ENCODE measurements around the gene SREK1IP1. TPM values are rescaled to one million over a fixed set of nuclear protein-coding genes. Genes with fewer than 3 reads are reported as not detected.
"Not testable (repeated sequence)": the region's sequence is repeated elsewhere in the genome, so short reads cannot be mapped to it uniquely, and the experiment has no call there.

Gene SREK1IP1
- total and polyA plus RNA-seq, 2 experiments from 2014 or later = 7.3 to 30.5 TPM

GRCh38 chr5:64707191-64707590 is 61.3 kb downstream of the SREK1IP1 start:
- Histone ChIP-seq H3K27ac (no peak overlapping the region), H4K20me1 (ENCODE audit: insufficient read depth) (no peaks in the 10 kb centered on the region), H3K79me2 (ENCODE audit: insufficient read depth) (no peaks in the 10 kb centered on the region), H2AFZ (no peak overlapping the region), H3K4me3 (no peak overlapping the region), H3K4me2 (ENCODE audit: unreplicated experiment) (no peak overlapping the region), H3K27me3 (replicated peaks; ENCODE audit: insufficient read depth) (0 out of 2 replicates have a peak, but pooled peaks cover 25% of the 10 kb centered on the region), H3F3A (ENCODE audit: insufficient read depth) (no peaks in the 10 kb centered on the region), H3K36me3 (ENCODE audit: low read depth) (no peaks in the 10 kb centered on the region), H3K4me1 (ENCODE audit: insufficient read depth) (no peaks in the 10 kb centered on the region), H3K9ac (no peak overlapping the region), H3K9me2 (ENCODE audit: insufficient read depth) (no peaks in the 10 kb centered on the region), H3K9me3 (ENCODE audit: low read depth) (no peaks in the 10 kb centered on the region)
- in situ Hi-C loops (cut with MboI) = no loop called here
- DNase-seq = no peak
- 84 to 88% methylated on average over 2 of the region's 2 CpGs for WGBS, 2 experiments (ENCODE audit: low coverage in 1 of 2, low lambda C conversion rate in 2 of 2, missing lambda C conversion rate in 2 of 2)
- TF ChIP-seq EZH2phosphoT487 (IDR thresholded peaks at IDR 0.05; ENCODE audit: insufficient read depth, low read depth) = no peak
- no peak for TF ChIP-seq EZH2 (IDR thresholded peaks at IDR 0.05; ENCODE audit: insufficient read depth, poor library complexity, severe bottlenecking)

GRCh38 chr5:64706074-64706473 is 62.4 kb downstream of the SREK1IP1 start:
- H3K27me3 ChIP-seq (replicated peaks; ENCODE audit: insufficient read depth) = peaks cover 33% of the 10 kb centered on the region; the same call in 1 of the 2 replicates
- H3K4me2 ChIP-seq (ENCODE audit: unreplicated experiment); H3K36me3 ChIP-seq (ENCODE audit: low read depth); H3F3A ChIP-seq (ENCODE audit: insufficient read depth); DNase-seq; H3K9me2 ChIP-seq (ENCODE audit: insufficient read depth); H2AFZ ChIP-seq; H3K9ac ChIP-seq; H3K27ac ChIP-seq; H3K4me3 ChIP-seq; H3K79me2 ChIP-seq (ENCODE audit: insufficient read depth); H4K20me1 ChIP-seq (ENCODE audit: insufficient read depth); H3K9me3 ChIP-seq (ENCODE audit: low read depth); in situ Hi-C loops (cut with MboI); H3K4me1 ChIP-seq (ENCODE audit: insufficient read depth): not testable (repeated sequence)
- 6 to 28% methylated on average over 2 of the region's 2 CpGs for WGBS, 2 experiments (ENCODE audit: low coverage in 1 of 2, low lambda C conversion rate in 2 of 2, missing lambda C conversion rate in 2 of 2)

- no peak for TF ChIP-seq EZH2 (IDR thresholded peaks at IDR 0.05; ENCODE audit: insufficient read depth, poor library complexity, severe bottlenecking)
- no peak for TF ChIP-seq EZH2phosphoT487 (IDR thresholded peaks at IDR 0.05; ENCODE audit: insufficient read depth, low read depth)
- WGBS, 2 experiments (ENCODE audit: low coverage in 1 of 2, low lambda C conversion rate in 2 of 2, missing lambda C conversion rate in 2 of 2) = 42 to 47% methylated on average over 4 of the region's 4 CpGs
- Histone ChIP-seq H3K27me3 (replicated peaks; ENCODE audit: insufficient read depth) (peaks cover 35% of the 10 kb centered on the region; the same call in 1 of the 2 replicates), H3K9me3 (ENCODE audit: low read depth) (no peaks in the 10 kb centered on the region), H3K27ac (no peak overlapping the region), H3K4me1 (ENCODE audit: insufficient read depth) (no peaks in the 10 kb centered on the region), H3K79me2 (ENCODE audit: insufficient read depth) (no peaks in the 10 kb centered on the region), H3K36me3 (ENCODE audit: low read depth) (no peaks in the 10 kb centered on the region), H3K4me3 (no peak overlapping the region), H3K9ac (no peak overlapping the region), H3K9me2 (ENCODE audit: insufficient read depth) (no peaks in the 10 kb centered on the region), H3K4me2 (ENCODE audit: unreplicated experiment) (no peak overlapping the region), H3F3A (ENCODE audit: insufficient read depth) (no peaks in the 10 kb centered on the region), H2AFZ (no peak overlapping the region), H4K20me1 (ENCODE audit: insufficient read depth) (no peaks in the 10 kb centered on the region)
- in situ Hi-C loops (cut with MboI) = no loop called here
- DNase-seq = no peak
These were observed 67.7 kb downstream of the SREK1IP1 start for GRCh38 chr5:64700765-64701164.

- H4K20me1 ChIP-seq (ENCODE audit: insufficient read depth); DNase-seq; H3K36me3 ChIP-seq (ENCODE audit: low read depth); H3K9ac ChIP-seq; H3F3A ChIP-seq (ENCODE audit: insufficient read depth); H3K27ac ChIP-seq; H2AFZ ChIP-seq; H3K9me2 ChIP-seq (ENCODE audit: insufficient read depth); H3K4me3 ChIP-seq; H3K4me1 ChIP-seq (ENCODE audit: insufficient read depth); H3K4me2 ChIP-seq (ENCODE audit: unreplicated experiment); in situ Hi-C loops (cut with MboI); H3K9me3 ChIP-seq (ENCODE audit: low read depth); H3K79me2 ChIP-seq (ENCODE audit: insufficient read depth): not testable (repeated sequence)
- 62 to 67% methylated on average over 7 of the region's 7 CpGs for WGBS, 2 experiments (ENCODE audit: low coverage in 1 of 2, low lambda C conversion rate in 2 of 2, missing lambda C conversion rate in 2 of 2)
- H3K27me3 ChIP-seq (replicated peaks; ENCODE audit: insufficient read depth) = peaks cover 23% of the 10 kb centered on the region
These were observed 72.1 kb downstream of the SREK1IP1 start for GRCh38 chr5:64696414-64696813.

GRCh38 chr5:64693636-64694035 is 74.9 kb downstream of the SREK1IP1 start:
- in situ Hi-C loops (cut with MboI) = no loop called here
- H3K79me2 ChIP-seq (ENCODE audit: insufficient read depth) = no peaks in the 10 kb centered on the region
- H3K36me3 ChIP-seq (ENCODE audit: low read depth) = no peaks in the 10 kb centered on the region
- no peaks in the 10 kb centered on the region for H4K20me1 ChIP-seq (ENCODE audit: insufficient read depth)
- H3K27ac ChIP-seq = no peak overlapping the region
- WGBS, 2 experiments (ENCODE audit: low coverage in 1 of 2, low lambda C conversion rate in 2 of 2, missing lambda C conversion rate in 2 of 2) = 44 to 47% methylated on average over 2 of the region's 2 CpGs
- no peak overlapping the region for H3K4me2 ChIP-seq (ENCODE audit: unreplicated experiment)
- no peaks in the 10 kb centered on the region for H3K9me2 ChIP-seq (ENCODE audit: insufficient read depth)
- DNase-seq = no peak
- peaks cover 45% of the 10 kb centered on the region for H3K27me3 ChIP-seq (replicated peaks; ENCODE audit: insufficient read depth)
- no peak overlapping the region for H3K9ac ChIP-seq
- H3K4me3 ChIP-seq = no peak overlapping the region
- no peaks in the 10 kb centered on the region for H3K4me1 ChIP-seq (ENCODE audit: insufficient read depth)
- H3K9me3 ChIP-seq (ENCODE audit: low read depth) = no peaks in the 10 kb centered on the region
- no peak for TF ChIP-seq EZH2 (IDR thresholded peaks at IDR 0.05; ENCODE audit: insufficient read depth, poor library complexity, severe bottlenecking)
- no peak overlapping the region for H2AFZ ChIP-seq
- no peaks in the 10 kb centered on the region for H3F3A ChIP-seq (ENCODE audit: insufficient read depth)
